Measurements from ENCODE around the gene ATP2B2.

The ATP2B2 gene

GRCh38 chr3:10347648-10348403 lies 157.6 kb downstream of the ATP2B2 start:
- no peak overlapping the region for H3K4me3 ChIP-seq (ENCODE audit: control insufficient read depth, low read depth, low read length)
- no peak for DNase-seq (ENCODE audit: low read depth)
- TF ChIP-seq, protein P1, sequence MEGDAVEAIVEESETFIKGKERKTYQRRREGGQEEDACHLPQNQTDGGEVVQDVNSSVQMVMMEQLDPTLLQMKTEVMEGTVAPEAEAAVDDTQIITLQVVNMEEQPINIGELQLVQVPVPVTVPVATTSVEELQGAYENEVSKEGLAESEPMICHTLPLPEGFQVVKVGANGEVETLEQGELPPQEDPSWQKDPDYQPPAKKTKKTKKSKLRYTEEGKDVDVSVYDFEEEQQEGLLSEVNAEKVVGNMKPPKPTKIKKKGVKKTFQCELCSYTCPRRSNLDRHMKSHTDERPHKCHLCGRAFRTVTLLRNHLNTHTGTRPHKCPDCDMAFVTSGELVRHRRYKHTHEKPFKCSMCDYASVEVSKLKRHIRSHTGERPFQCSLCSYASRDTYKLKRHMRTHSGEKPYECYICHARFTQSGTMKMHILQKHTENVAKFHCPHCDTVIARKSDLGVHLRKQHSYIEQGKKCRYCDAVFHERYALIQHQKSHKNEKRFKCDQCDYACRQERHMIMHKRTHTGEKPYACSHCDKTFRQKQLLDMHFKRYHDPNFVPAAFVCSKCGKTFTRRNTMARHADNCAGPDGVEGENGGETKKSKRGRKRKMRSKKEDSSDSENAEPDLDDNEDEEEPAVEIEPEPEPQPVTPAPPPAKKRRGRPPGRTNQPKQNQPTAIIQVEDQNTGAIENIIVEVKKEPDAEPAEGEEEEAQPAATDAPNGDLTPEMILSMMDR (conservative IDR thresholded peaks at IDR 0.05; ENCODE audit: control insufficient read depth, insufficient read depth, low read depth, low read length): no peak

DNA sequence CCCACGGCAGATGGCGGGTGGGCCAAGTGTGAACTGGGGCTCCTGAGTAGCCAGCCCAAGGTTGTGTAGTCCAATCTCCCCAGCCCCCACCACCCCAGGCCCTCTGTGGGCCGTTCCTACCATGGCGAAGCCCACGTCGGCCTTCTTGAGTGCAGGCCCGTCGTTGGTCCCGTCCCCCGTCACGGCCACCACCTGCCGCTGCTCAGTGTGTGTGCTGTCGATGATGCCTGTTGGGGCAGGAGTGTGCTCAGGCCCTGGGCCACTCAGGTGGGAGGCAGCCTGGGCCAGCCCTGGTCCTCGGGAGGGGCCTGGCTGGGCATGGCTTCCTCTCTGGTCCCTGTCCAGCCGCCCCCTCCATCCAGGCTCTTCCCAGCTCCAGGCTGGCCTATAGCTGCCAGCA lies 159.5 kb downstream of the ATP2B2 start:
- no peak overlapping the region for H3K4me3 ChIP-seq (ENCODE audit: control insufficient read depth, low read depth, low read length)
- DNase-seq (ENCODE audit: low read depth): no peak
- TF ChIP-seq, protein P1 (conservative IDR thresholded peaks at IDR 0.05; ENCODE audit: control insufficient read depth, insufficient read depth, low read depth, low read length): no peak

DNA sequence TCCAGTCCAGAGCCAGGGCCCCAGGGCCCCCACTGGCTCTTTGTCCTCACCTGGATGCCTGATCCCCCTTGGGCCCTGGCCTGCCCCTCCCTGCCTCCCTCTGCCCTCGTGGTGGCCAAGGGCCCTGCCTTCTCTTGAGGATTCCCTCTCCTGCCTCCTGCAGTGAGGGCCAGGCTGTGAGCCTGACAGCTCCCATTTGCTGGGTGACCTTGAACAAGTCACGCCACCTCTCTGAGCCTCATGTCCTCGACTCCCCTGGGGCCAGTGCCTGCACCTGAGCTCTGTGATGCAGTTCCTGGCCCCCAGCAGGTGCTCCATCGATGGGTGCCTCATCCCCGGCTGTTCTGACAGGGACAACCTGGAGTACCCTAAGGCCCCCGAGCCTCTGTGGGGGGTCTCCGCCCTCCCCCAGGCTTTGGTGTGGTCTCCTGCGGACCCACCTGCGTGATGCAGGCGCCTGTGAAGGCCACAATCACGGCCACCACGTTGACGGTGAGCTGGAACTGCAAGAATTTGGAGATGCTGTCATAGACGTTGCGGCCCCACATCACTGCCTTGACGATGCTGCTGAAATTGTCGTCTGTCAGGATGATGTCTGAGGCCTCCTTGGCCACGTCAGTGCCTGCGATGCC lies 160.3 kb downstream of the ATP2B2 start:
- DNase-seq (ENCODE audit: low read depth): no peak

DNA sequence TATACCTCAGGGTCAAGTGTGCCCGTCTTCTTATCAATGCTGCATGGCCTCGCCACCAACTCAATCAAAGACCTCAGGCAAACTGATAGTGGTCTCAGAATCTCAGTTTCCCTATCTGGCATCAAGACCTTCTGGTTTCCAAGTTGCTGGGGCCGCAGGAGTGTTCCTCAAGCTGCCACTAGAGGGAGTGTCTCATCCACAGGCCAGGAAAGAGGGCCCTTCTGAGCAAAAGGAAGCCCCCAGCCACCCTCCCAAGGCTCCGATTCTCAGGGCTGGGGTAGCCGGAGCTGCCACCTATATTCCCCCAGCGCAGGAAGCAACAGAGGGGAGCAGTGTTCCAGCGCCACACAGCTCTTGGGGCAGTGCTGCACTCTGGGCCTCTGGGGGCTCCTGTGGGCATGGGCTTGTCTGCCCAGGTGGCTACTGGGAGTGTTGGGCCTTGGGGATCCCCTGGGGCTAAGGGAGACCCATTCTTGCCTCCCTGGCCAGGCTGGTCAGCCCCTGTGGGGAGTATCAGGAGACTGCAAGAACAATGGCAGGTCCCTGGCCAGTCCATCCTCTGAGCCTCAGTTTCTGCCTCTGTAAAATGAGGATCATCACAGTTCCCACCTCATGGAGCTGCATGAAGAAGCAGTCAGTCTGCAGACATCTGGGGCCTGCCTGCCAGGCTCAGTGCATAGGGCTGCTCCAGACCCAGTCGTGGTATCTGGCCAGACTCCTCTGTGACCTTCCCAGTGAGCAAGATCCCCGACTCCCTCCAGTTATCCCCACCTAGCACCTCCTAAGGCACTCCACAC lies 161.0 kb downstream of the ATP2B2 start:
- no peak overlapping the region for H3K4me3 ChIP-seq (ENCODE audit: control insufficient read depth, low read depth, low read length)
- DNase-seq (ENCODE audit: low read depth): peak; percentile 42
- TF ChIP-seq, protein P1 (conservative IDR thresholded peaks at IDR 0.05; ENCODE audit: control insufficient read depth, insufficient read depth, low read depth, low read length): peak; percentile 86

More for the DNA sequence above, 160.3 kb downstream of the ATP2B2 start:
- TF ChIP-seq, protein P1 (conservative IDR thresholded peaks at IDR 0.05; ENCODE audit: control insufficient read depth, insufficient read depth, low read depth, low read length): no peak
- no peak overlapping the region for H3K4me3 ChIP-seq (ENCODE audit: control insufficient read depth, low read depth, low read length)

- H3K4me3 ChIP-seq (ENCODE audit: control insufficient read depth, low read depth, low read length): no peak overlapping the region
- TF ChIP-seq, protein P1 (conservative IDR thresholded peaks at IDR 0.05; ENCODE audit: control insufficient read depth, insufficient read depth, low read depth, low read length): no peak
- DNase-seq (ENCODE audit: low read depth): no peak
These were observed 161.9 kb downstream of the ATP2B2 start for GRCh38 chr3:10343526-10343925.

DNA sequence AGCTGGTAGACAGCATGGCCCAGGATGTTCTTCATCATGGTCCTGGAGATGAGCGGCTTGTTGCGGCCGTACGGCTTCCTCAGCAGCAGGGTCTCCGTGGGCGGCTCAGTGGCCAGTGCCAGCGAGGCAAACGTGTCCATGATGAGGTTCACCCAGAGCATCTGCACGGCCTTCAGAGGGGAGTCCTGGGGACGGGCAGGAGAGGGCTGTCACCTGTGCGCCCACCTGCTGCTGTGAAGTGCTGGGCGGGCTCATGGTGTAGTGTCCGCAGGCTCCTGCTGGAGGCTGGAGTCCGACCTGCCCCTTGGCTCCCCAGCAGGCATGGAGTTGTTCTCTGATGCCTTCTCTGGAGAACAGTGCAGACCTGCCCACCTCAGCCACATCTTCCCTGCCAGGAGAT lies 162.6 kb downstream of the ATP2B2 start:
- DNase-seq (ENCODE audit: low read depth): no peak
- TF ChIP-seq, protein P1 (conservative IDR thresholded peaks at IDR 0.05; ENCODE audit: control insufficient read depth, insufficient read depth, low read depth, low read length): no peak
- no peak overlapping the region for H3K4me3 ChIP-seq (ENCODE audit: control insufficient read depth, low read depth, low read length)
